BJ (cell line): ENCODE data around the gene B2M. TPM values are rescaled to one million over a fixed set of nuclear protein-coding genes. Genes with fewer than 3 reads are reported as not detected.
"Not testable (repeated sequence)": the region's sequence is repeated elsewhere in the genome, so short reads cannot be mapped to it uniquely, and the experiment has no call there.

Experiments used
- CTCF ChIA-PET: fragments of 350-600 bp; formaldehyde crosslinking; extraction: SDS; loops from one replicate; lab custom pipeline; 2021; ENCODE audit warnings: antibody characterized with exemption, inconsistent platforms; lab: Yijun Ruan, JAX
- POLR2A ChIA-PET: fragments of 300-600 bp; sonication (Branson Sonifier 250); formaldehyde crosslinking; extraction: SDS; loops from one replicate; lab custom pipeline; 2021; ENCODE audit warnings: antibody characterized with exemption; lab: Charles Lee
- DNase-seq: peaks from one replicate; pipeline ENCODE4 v3.0.0-alpha.2; 2011; ENCODE audit warnings: low read depth
- H3K27me3 ChIP-seq: 2 replicates; pipeline ENCODE4 v1.6.0; 2011; ENCODE audit warnings: low read length; ENCODE audit not compliant: control insufficient read depth, insufficient read depth
- H3K36me3 ChIP-seq: 2 replicates; pipeline ENCODE4 v1.5.1; 2011; ENCODE audit warnings: low read length; ENCODE audit not compliant: control insufficient read depth, insufficient read depth
- H3K4me3 ChIP-seq: 2 replicates; pipeline ENCODE4 v1.5.1; 2011; ENCODE audit warnings: low read depth, mild to moderate bottlenecking, control low read depth, low read length
- polyA plus RNA-seq: library from polyadenylated mRNA; depleted of rRNA; stranded (reverse); fragments of >200 nt; gene quantifications from 2 replicates; pipeline ENCODE4 v1.2.3, GENCODE V29; 2011
- TF ChIP-seq, protein P1 (sequence below): IDR thresholded peaks from 2 replicates; pipeline ENCODE4 v1.5.1; 2011; ENCODE audit warnings: low read depth, mild to moderate bottlenecking, control low read depth, inconsistent platforms, low read length, moderate library complexity; ENCODE audit not compliant: insufficient read depth

B2M gene
- polyA plus RNA-seq, 1 experiment, result 2,480 TPM

GRCh38 chr15:44715797-44716334 is 4.5 kb downstream of the B2M start:
- no peak overlapping the region for H3K4me3 ChIP-seq
- TF ChIP-seq, protein P1, sequence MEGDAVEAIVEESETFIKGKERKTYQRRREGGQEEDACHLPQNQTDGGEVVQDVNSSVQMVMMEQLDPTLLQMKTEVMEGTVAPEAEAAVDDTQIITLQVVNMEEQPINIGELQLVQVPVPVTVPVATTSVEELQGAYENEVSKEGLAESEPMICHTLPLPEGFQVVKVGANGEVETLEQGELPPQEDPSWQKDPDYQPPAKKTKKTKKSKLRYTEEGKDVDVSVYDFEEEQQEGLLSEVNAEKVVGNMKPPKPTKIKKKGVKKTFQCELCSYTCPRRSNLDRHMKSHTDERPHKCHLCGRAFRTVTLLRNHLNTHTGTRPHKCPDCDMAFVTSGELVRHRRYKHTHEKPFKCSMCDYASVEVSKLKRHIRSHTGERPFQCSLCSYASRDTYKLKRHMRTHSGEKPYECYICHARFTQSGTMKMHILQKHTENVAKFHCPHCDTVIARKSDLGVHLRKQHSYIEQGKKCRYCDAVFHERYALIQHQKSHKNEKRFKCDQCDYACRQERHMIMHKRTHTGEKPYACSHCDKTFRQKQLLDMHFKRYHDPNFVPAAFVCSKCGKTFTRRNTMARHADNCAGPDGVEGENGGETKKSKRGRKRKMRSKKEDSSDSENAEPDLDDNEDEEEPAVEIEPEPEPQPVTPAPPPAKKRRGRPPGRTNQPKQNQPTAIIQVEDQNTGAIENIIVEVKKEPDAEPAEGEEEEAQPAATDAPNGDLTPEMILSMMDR, result no peak
- peaks cover 10% of the 10 kb centered on the region for H3K36me3 ChIP-seq
- no peak for DNase-seq
- H3K27me3 ChIP-seq, result no peaks in the 10 kb centered on the region
- CTCF ChIA-PET, result interaction anchor here (0.5 kb wide), 1 partner anchor 10 kb away, joined by 3 read pairs; no protein-coding TSS in a partner anchor
- POLR2A ChIA-PET, result interaction anchor here (1.1 kb wide), 1 partner anchor 13 kb away, joined by 4 read pairs; no protein-coding TSS in a partner anchor

GRCh38 chr15:44716983-44717602 is 5.8 kb downstream of the B2M start:
- TF ChIP-seq, protein P1, result no peak
- no peak for DNase-seq
- Histone ChIP-seq H3K4me3 (no peak overlapping the region), H3K27me3 (no peaks in the 10 kb centered on the region), H3K36me3 (peaks cover 10% of the 10 kb centered on the region)
- CTCF ChIA-PET, result interaction anchor here (0.7 to 1.0 kb wide), 2 partner anchors 54 to 109 kb away, joined by 4 to 5 read pairs; partner anchors contain the start of gene SPG11
- POLR2A ChIA-PET, result no interaction called here

DNA sequence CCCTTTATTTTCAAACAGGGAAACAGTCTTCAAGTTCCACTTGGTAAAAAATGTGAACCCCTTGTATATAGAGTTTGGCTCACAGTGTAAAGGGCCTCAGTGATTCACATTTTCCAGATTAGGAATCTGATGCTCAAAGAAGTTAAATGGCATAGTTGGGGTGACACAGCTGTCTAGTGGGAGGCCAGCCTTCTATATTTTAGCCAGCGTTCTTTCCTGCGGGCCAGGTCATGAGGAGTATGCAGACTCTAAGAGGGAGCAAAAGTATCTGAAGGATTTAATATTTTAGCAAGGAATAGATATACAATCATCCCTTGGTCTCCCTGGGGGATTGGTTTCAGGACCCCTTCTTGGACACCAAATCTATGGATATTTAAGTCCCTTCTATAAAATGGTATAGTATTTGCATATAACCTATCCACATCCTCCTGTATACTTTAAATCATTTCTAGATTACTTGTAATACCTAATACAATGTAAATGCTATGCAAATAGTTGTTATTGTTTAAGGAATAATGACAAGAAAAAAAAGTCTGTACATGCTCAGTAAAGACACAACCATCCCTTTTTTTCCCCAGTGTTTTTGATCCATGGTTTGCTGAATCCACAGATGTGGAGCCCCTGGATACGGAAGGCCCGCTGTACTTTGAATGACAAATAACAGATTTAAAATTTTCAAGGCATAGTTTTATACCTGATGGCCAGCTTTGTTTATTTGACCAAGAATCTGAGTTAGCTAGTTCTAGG is 7.0 kb downstream of the B2M start:
- DNase-seq, result no peak
- ChIA-PET CTCF (interaction anchor here (0.6 to 1.1 kb wide), 3 partner anchors 17 to 120 kb away, joined by 3 to 4 read pairs (median 3); partner anchors contain the start of gene SPG11), POLR2A (no interaction called here)
- Histone ChIP-seq H3K36me3 (peaks cover 10% of the 10 kb centered on the region), H3K4me3 (no peak overlapping the region), H3K27me3 (no peaks in the 10 kb centered on the region)
- TF ChIP-seq, protein P1, result no peak

- TF ChIP-seq, protein P1, result no peak
- Histone ChIP-seq H3K27me3 (no peaks in the 10 kb centered on the region), H3K4me3 (no peak overlapping the region), H3K36me3 (peaks cover 10% of the 10 kb centered on the region)
- no peak for DNase-seq
- ChIA-PET POLR2A (no interaction called here), CTCF (interaction anchor here (1.1 kb wide), 1 partner anchor 17 kb away, joined by 3 read pairs; no protein-coding TSS in a partner anchor)
These were observed 7.6 kb downstream of the B2M start for GRCh38 chr15:44718927-44719292.

GRCh38 chr15:44719293-44719999 is 8.1 kb downstream of the B2M start:
- Histone ChIP-seq H3K27me3 (no peaks in the 10 kb centered on the region), H3K36me3 (peaks cover 10% of the 10 kb centered on the region), H3K4me3 (no peak overlapping the region)
- ChIA-PET POLR2A (no interaction called here), CTCF (interaction anchor here (1.1 kb wide), 1 partner anchor 16 kb away, joined by 3 read pairs; no protein-coding TSS in a partner anchor)
- DNase-seq, result no peak
- TF ChIP-seq, protein P1, result no peak

- DNase-seq, POLR2A ChIA-PET, H3K27me3 ChIP-seq, CTCF ChIA-PET, H3K36me3 ChIP-seq, H3K4me3 ChIP-seq: not testable (repeated sequence)
These were observed 8.7 kb downstream of the B2M start for GRCh38 chr15:44720000-44720435.
